C4-2B (cell line): Measurements from ENCODE around the gene TSACC.

Experiments used
- ZFX ChIP-seq: fragments of 450-650 bp; IDR thresholded peaks from 2 replicates; pipeline ENCODE4 v1.6.1; 2017
- TF ChIP-seq, protein P1 (sequence below): fragments of 450-650 bp; conservative IDR thresholded peaks from 2 replicates; pipeline ENCODE4 v1.5.1; 2017; ENCODE audit warnings: mild to moderate bottlenecking

DNA sequence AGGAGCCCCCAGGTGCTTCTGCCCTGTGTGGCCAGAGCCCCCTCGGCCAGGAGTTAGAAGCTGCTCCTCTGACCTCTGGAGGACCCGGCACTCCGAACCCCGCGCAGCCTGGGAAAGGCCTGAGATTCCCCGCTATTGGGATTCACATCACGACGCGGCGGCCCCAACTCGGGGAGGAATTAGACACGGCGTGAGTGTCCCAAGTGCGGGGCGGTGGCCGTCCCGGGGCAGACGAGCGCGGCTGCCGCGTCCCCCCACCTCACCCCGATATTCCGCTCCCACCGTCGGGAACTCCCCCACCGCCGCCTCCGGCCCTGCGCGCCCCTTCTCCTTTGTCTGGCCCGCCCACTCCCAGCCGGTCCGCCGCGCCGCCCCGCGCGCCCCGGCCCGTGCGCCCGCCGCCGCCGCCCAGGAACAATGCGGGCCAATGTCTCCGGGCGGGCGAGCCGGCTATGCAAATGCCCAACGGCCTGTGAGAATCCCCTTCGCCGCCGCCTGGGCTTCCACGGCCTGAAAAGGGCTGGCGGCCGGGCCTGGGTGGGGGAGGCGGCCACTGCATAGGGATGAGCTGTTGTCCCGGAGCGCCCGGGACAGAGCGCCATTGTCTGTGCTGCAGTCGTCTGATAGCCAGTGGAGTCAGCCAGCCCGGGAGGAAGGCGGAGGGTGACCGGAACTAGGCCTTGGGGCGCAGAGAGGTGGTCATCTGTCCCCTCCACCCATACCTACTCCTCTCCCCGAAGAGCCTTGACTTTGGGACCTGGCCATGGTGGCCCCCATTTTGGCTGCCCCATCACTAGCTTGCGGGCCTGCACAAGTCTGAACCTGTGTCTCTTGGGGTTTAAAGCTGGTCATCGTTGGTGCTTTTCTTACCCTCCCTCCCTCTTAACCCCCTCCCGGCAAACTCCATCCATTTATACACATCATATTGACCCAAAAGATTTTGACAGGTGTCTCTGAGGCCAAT is 50.1 kb downstream of the TSACC start:
- TF ChIP-seq, protein P1, sequence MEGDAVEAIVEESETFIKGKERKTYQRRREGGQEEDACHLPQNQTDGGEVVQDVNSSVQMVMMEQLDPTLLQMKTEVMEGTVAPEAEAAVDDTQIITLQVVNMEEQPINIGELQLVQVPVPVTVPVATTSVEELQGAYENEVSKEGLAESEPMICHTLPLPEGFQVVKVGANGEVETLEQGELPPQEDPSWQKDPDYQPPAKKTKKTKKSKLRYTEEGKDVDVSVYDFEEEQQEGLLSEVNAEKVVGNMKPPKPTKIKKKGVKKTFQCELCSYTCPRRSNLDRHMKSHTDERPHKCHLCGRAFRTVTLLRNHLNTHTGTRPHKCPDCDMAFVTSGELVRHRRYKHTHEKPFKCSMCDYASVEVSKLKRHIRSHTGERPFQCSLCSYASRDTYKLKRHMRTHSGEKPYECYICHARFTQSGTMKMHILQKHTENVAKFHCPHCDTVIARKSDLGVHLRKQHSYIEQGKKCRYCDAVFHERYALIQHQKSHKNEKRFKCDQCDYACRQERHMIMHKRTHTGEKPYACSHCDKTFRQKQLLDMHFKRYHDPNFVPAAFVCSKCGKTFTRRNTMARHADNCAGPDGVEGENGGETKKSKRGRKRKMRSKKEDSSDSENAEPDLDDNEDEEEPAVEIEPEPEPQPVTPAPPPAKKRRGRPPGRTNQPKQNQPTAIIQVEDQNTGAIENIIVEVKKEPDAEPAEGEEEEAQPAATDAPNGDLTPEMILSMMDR: no peak
- no peak for TF ChIP-seq ZFX
